Dendritic cell treated with granulocyte-macrophage colony-stimulating factor and Interleukin-4, amounts not matched to agents 40 ng/mL and 50 ng/mL, for 4 days (primary cell): ENCODE measurements around the gene BCL2L13.

ENCODE experiments used
- H3K27ac Mint-ChIP-seq: one replicate; pipeline ENCODE4 v1.8.0; 2022; ENCODE audit warnings: mild to moderate bottlenecking, mixed read lengths
- H3K27me3 Mint-ChIP-seq: one replicate; pipeline ENCODE4 v1.8.0; 2022; ENCODE audit warnings: mild to moderate bottlenecking, mixed read lengths
- H3K36me3 Mint-ChIP-seq: one replicate; pipeline ENCODE4 v1.8.0; 2022; ENCODE audit warnings: low read depth, mixed read lengths
- H3K4me1 Mint-ChIP-seq: one replicate; pipeline ENCODE4 v1.8.0; 2022; ENCODE audit warnings: low read depth, mixed read lengths
- H3K4me3 Mint-ChIP-seq: one replicate; pipeline ENCODE4 v1.8.0; 2022; ENCODE audit warnings: mild to moderate bottlenecking, moderate library complexity, mixed read lengths
- H3K9me3 Mint-ChIP-seq: one replicate; pipeline ENCODE4 v1.8.0; 2022; ENCODE audit warnings: mixed read lengths
- intact Hi-C: fragments of 100-400 bp; cut with micrococcal nuclease; formaldehyde crosslinking; loops from one replicate; pipeline ENCODE4 v1.15.0; 2022

Gene BCL2L13

GRCh38 chr22:17712441-17712840, 73.9 kb downstream of the BCL2L13 start:
- Mint-ChIP-seq H3K4me1 (no peaks in the 10 kb centered on the region), H3K36me3 (peaks cover 47% of the 10 kb centered on the region), H3K4me3 (no peak overlapping the region), H3K27ac (no peak overlapping the region), H3K27me3 (no peaks in the 10 kb centered on the region), H3K9me3 (no peaks in the 10 kb centered on the region)
- intact Hi-C loops = no loop called here

DNA sequence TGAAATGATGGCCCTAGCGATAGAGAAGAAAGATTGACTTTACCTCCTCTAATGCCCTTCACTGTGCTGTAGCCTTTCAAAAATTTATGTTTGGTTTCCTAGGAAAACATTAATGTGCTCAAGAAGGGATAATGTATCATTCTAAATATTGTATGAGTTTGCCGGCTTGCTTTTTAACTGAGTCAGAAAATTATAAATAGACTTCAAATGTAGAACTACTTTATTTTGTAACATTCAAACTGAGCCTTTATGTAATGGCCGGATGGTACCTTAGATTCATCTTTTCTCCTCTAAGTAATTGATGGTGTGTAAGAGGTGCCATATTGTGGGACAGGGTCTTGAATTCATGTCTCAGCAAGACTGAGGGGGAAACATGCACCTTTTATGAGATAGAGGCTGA, 78.0 kb downstream of the BCL2L13 start:
- H3K4me1 Mint-ChIP-seq = no peaks in the 10 kb centered on the region
- intact Hi-C loops = no loop called here
- peaks cover 33% of the 10 kb centered on the region for H3K36me3 Mint-ChIP-seq
- no peak overlapping the region for H3K27ac Mint-ChIP-seq
- H3K27me3 Mint-ChIP-seq = no peaks in the 10 kb centered on the region
- H3K4me3 Mint-ChIP-seq = no peak overlapping the region
- H3K9me3 Mint-ChIP-seq = no peaks in the 10 kb centered on the region

DNA sequence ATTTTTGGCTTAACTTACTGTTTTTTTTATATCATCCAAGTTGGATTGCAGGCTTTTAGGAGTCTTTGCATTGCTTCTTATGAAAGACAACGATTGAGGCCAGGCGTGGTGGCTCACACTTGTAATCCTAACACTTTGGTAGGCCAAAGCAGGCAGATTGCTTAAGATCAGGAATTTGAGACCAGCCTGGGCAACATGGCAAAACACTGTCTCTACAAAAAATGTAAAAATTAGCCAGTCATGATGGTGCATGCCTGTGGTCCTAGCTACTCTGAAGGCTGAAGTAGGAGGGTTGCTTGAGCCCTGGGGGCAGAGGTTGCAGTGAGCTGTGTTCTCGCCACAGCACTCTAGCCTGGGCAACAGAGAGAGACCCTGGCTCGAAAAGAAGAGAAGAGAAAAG, 79.2 kb downstream of the BCL2L13 start:
- Mint-ChIP-seq H3K4me3 (no peak overlapping the region), H3K27me3 (no peaks in the 10 kb centered on the region), H3K27ac (no peak overlapping the region), H3K4me1 (no peaks in the 10 kb centered on the region), H3K9me3 (no peaks in the 10 kb centered on the region), H3K36me3 (peaks cover 27% of the 10 kb centered on the region)
- intact Hi-C loops = no loop called here

- no peak overlapping the region for H3K27ac Mint-ChIP-seq
- H3K36me3 Mint-ChIP-seq = peaks cover 24% of the 10 kb centered on the region
- no peak overlapping the region for H3K4me3 Mint-ChIP-seq
- H3K27me3 Mint-ChIP-seq = no peaks in the 10 kb centered on the region
- H3K4me1 Mint-ChIP-seq = peaks cover 7% of the 10 kb centered on the region
- intact Hi-C loops = no loop called here
- H3K9me3 Mint-ChIP-seq = no peaks in the 10 kb centered on the region
These were observed 81.4 kb downstream of the BCL2L13 start for GRCh38 chr22:17719911-17720310.

GRCh38 chr22:17724241-17724640, 85.7 kb downstream of the BCL2L13 start:
- Mint-ChIP-seq H3K9me3 (no peaks in the 10 kb centered on the region), H3K4me1 (peaks cover 35% of the 10 kb centered on the region), H3K27me3 (no peaks in the 10 kb centered on the region), H3K27ac (no peak overlapping the region), H3K36me3 (peaks cover 38% of the 10 kb centered on the region), H3K4me3 (no peak overlapping the region)
- intact Hi-C loops = no loop called here

DNA sequence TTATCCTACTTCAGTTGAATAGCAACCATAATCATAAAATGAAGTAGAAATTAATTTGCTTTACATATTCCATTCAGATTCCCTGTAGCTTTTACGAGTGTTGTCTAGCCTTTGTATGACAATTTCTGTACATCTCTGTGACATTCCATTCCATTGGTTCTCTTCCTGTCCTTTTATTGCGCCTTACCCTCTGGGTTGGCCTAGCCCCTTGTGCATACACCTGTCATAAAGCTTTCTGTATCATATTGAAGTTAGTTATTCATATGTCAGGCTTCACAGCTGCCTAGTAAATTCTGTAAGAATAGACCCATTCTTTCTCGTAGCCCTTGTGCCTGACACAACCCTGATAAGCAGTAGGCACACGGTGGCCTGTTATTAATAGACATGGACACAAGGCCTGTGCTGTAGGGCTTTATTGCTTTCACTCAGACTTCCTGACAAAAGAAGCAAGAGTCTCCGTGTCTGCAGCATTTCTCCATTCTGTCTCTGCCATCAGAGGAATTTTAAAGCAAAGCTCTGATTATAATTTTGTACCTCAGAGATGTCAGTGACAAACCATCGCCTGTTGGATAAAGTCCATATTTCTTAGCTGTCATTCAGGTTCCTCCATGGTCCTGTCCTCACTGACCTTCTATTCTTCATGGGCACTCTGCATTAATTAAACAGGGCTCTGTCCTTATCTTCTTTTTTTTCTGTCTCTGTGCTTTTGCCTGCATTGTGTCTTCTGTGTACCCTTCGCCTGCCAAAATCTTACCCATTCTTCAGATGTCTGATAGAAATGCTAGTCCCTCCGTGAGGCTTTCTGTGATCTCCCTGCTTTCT, 86.3 kb downstream of the BCL2L13 start:
- Mint-ChIP-seq H3K27me3 (no peaks in the 10 kb centered on the region), H3K4me3 (no peak overlapping the region), H3K27ac (no peak overlapping the region), H3K9me3 (no peaks in the 10 kb centered on the region), H3K36me3 (peaks cover 44% of the 10 kb centered on the region), H3K4me1 (peaks cover 39% of the 10 kb centered on the region)
- intact Hi-C loops = no loop called here

GRCh38 chr22:17725500-17725796, 86.9 kb downstream of the BCL2L13 start:
- Mint-ChIP-seq H3K4me3 (no peak overlapping the region), H3K27ac (no peak overlapping the region), H3K36me3 (peaks cover 50% of the 10 kb centered on the region), H3K27me3 (no peaks in the 10 kb centered on the region), H3K9me3 (no peaks in the 10 kb centered on the region), H3K4me1 (peaks cover 39% of the 10 kb centered on the region)
- intact Hi-C loops = no loop called here

DNA sequence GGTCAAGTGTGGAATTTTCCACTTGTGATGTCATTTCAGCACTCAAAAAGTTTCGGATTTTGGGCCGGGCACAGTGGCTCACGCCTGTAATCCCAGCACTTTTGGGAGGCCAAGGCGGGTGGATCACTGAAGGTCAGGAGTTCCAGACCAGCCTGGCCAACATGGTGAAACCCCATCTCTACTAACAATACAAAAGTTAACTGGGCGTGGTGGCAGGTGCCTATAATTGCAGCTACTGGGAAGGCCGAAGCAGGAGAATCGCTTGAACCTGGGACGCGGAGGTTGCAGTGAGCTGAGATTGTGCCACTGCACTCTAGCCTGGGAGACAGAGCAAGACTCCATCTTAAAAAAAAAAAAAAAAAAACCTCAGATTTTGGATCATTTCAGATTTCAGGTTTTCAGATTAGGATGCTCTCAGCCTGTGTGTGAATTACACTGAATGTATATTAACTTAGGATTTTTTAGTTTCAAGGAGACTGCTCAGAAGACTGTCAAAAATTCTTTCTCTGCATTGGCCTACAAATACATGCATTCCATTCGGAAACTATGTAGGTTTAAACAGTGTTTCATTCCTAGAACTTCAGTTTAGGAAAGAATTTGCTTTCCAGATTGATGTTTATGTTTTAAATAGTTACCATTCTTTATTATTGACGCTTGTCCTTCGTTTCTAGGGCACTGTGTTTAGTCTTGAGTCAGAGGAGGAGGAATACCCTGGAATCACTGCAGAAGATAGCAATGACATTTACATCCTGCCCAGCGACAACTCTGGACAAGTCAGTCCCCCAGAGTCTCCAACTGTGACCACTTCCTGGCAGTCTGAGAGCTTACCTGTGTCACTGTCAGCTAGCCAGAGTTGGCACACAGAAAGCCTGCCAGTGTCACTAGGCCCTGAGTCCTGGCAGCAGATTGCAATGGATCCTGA, 87.7 kb downstream of the BCL2L13 start:
- intact Hi-C loops = no loop called here
- no peak overlapping the region for H3K27ac Mint-ChIP-seq
- peaks cover 55% of the 10 kb centered on the region for H3K36me3 Mint-ChIP-seq
- H3K4me3 Mint-ChIP-seq = no peak overlapping the region
- no peaks in the 10 kb centered on the region for H3K9me3 Mint-ChIP-seq
- H3K27me3 Mint-ChIP-seq = no peaks in the 10 kb centered on the region
- peaks cover 39% of the 10 kb centered on the region for H3K4me1 Mint-ChIP-seq

DNA sequence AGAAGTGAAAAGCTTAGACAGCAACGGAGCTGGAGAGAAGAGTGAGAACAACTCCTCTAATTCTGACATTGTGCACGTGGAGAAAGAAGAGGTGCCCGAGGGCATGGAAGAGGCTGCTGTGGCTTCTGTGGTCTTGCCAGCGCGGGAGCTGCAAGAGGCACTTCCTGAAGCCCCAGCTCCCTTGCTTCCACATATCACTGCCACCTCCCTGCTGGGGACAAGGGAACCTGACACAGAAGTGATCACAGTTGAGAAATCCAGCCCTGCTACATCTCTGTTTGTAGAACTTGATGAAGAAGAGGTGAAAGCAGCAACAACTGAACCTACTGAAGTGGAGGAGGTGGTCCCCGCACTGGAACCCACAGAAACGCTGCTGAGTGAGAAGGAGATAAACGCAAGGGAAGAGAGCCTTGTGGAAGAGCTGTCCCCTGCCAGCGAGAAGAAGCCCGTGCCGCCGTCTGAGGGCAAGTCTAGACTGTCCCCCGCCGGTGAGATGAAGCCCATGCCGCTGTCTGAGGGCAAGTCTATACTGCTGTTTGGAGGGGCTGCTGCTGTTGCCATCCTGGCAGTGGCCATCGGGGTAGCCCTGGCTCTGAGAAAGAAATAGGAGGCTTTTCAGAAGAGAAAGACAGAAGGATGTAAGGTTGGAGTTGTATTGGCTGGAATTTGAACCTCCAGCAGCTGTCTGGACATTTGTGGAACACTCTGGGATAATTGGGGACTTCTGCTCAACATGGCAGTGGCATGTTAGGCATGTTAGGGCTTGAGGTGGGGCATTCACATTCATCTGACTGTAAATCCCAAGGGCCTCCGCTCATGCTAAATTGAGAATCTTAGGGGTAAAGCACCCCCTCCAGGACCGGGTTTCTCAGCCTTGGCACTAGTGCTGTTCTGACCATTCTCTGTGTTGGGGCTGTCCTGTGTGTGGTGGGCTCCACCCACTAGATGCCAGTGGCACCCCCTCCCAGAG, 88.7 kb downstream of the BCL2L13 start:
- H3K4me1 Mint-ChIP-seq = peaks cover 39% of the 10 kb centered on the region
- intact Hi-C loops = no loop called here
- no peak overlapping the region for H3K27ac Mint-ChIP-seq
- H3K9me3 Mint-ChIP-seq = no peaks in the 10 kb centered on the region
- H3K4me3 Mint-ChIP-seq = no peak overlapping the region
- H3K27me3 Mint-ChIP-seq = no peaks in the 10 kb centered on the region
- peaks cover 65% of the 10 kb centered on the region for H3K36me3 Mint-ChIP-seq

- intact Hi-C loops = no loop called here
- no peak overlapping the region for H3K4me3 Mint-ChIP-seq
- H3K4me1 Mint-ChIP-seq = peaks cover 32% of the 10 kb centered on the region
- H3K36me3 Mint-ChIP-seq = peaks cover 72% of the 10 kb centered on the region
- H3K9me3 Mint-ChIP-seq = no peaks in the 10 kb centered on the region
- no peak overlapping the region for H3K27ac Mint-ChIP-seq
- no peaks in the 10 kb centered on the region for H3K27me3 Mint-ChIP-seq
These were observed 90.2 kb downstream of the BCL2L13 start for GRCh38 chr22:17728786-17729185.

DNA sequence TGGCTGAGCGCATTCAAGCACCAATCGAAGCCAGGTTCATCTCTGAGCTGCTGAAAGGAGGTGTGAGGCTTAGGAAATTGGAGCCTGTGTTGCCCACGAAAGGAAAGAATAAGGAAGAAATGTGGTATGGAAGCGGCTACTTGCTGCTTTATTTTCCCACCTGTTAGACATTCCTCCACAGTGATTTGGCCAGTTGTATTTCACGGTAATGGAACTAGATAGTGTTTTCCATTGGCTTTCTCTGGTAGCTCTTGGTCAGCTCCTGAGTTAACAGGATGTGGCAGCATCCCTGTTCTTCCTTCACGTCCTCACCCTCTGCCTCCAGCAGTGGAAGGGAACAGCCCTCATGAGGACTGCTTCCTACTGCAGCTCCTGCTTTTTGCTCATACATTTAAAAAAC, 91.0 kb downstream of the BCL2L13 start:
- H3K27ac Mint-ChIP-seq = no peak overlapping the region
- H3K27me3 Mint-ChIP-seq = no peaks in the 10 kb centered on the region
- intact Hi-C loops = no loop called here
- no peaks in the 10 kb centered on the region for H3K9me3 Mint-ChIP-seq
- no peak overlapping the region for H3K4me3 Mint-ChIP-seq
- peaks cover 80% of the 10 kb centered on the region for H3K36me3 Mint-ChIP-seq
- peaks cover 32% of the 10 kb centered on the region for H3K4me1 Mint-ChIP-seq

DNA sequence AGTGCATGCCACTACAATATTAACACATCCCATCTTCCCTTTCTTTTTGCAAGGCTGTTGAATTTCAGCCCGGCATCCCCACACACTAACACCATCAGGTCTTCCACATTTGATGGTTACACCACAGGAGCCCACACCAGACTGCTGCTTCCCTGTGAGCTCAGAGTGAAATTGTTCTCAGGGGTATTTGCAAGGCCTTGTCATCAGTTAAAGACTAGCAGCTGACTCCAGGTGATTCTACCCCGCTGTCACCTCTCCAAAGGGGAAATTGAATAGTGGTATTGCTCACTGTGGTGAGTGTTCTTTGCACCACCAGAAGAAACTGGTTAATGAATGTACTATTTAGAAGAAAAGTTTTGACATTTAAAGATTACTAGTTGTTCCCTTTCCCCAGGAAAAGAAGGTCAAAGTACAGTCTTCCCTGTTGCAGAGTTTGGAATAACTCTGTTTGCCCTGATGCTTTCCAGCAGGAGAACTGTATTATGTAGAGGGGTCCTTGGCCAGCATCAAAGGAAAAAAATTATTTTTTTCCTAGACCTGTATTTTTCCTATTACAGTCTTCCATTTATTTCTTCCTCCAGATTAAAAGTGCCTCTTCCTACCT, 93.8 kb downstream of the BCL2L13 start:
- no peak overlapping the region for H3K27ac Mint-ChIP-seq
- peaks cover 14% of the 10 kb centered on the region for H3K4me1 Mint-ChIP-seq
- no peak overlapping the region for H3K4me3 Mint-ChIP-seq
- no peaks in the 10 kb centered on the region for H3K27me3 Mint-ChIP-seq
- no peaks in the 10 kb centered on the region for H3K9me3 Mint-ChIP-seq
- intact Hi-C loops = no loop called here
- peaks cover 91% of the 10 kb centered on the region for H3K36me3 Mint-ChIP-seq

DNA sequence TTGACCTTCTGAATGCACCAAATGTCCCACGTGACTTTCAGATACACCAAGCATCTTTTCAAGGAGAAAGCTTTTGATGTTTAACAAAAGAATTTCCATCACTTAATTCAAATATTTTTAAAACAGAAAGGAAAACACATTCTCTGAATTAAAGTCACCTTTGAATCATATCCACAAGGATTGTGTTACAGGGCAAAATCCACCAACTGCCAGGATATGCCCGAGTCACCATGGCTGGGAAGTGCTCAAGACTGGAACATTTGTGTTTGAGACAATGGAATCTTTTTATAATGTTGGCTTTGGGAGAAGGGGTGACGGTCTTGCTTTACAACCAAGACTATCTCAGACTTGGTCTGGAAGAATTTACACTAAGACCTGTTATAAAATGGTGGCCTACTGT, 94.9 kb downstream of the BCL2L13 start:
- Mint-ChIP-seq H3K27ac (no peak overlapping the region), H3K27me3 (no peaks in the 10 kb centered on the region), H3K9me3 (no peaks in the 10 kb centered on the region), H3K4me3 (no peak overlapping the region), H3K36me3 (peaks cover 91% of the 10 kb centered on the region), H3K4me1 (peaks cover 7% of the 10 kb centered on the region)
- intact Hi-C loops = no loop called here
